ENCODE results near the gene ATP8B3.

GRCh38 chr19:1813192-1814182 lies 1.4 kb upstream of the ATP8B3 start:
- TF ChIP-seq, protein P1, sequence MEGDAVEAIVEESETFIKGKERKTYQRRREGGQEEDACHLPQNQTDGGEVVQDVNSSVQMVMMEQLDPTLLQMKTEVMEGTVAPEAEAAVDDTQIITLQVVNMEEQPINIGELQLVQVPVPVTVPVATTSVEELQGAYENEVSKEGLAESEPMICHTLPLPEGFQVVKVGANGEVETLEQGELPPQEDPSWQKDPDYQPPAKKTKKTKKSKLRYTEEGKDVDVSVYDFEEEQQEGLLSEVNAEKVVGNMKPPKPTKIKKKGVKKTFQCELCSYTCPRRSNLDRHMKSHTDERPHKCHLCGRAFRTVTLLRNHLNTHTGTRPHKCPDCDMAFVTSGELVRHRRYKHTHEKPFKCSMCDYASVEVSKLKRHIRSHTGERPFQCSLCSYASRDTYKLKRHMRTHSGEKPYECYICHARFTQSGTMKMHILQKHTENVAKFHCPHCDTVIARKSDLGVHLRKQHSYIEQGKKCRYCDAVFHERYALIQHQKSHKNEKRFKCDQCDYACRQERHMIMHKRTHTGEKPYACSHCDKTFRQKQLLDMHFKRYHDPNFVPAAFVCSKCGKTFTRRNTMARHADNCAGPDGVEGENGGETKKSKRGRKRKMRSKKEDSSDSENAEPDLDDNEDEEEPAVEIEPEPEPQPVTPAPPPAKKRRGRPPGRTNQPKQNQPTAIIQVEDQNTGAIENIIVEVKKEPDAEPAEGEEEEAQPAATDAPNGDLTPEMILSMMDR (IDR thresholded peaks at IDR 0.05 in 4 of 5, conservative IDR thresholded peaks at IDR 0.05 in 1 of 5), result no peak
- no peak for TF ChIP-seq POLR2A (IDR thresholded peaks at IDR 0.05)
